Motor neuron (in vitro differentiated cells): ENCODE data around the gene ADPRHL1. TPM values are rescaled to one million over a fixed set of nuclear protein-coding genes. Genes with fewer than 3 reads are reported as not detected.

Experiments
- ATAC-seq, 8 experiments: fragments of 200-7000 bp; cut with Tn5 transposase; replicated peaks in 6 of 8; 2 replicates each; pipeline ENCODE4 v1.8.0; 2021; ENCODE audit warnings: mild to moderate bottlenecking in 8 of 8, moderate library complexity in 8 of 8
- H3K27ac ChIP-seq, 2 donors: fragments of 250-450 bp; sonication (Bioruptor Pico); 2 replicates each; pipeline ENCODE4 v1.9.0; 2021; ENCODE audit warnings: antibody characterized with exemption in 2 of 2, mild to moderate bottlenecking in 2 of 2, moderate library complexity in 1 of 2
- H3K4me1 ChIP-seq, 2 donors: fragments of 250-450 bp; sonication (Bioruptor Pico); replicated peaks in 1 of 2; 2 replicates each; pipeline ENCODE4 v1.6.1; 2021; ENCODE audit warnings: antibody characterized with exemption in 2 of 2, mild to moderate bottlenecking in 2 of 2, moderate library complexity in 1 of 2
- H3K4me3 ChIP-seq, 5 donors: fragments of 250-450 bp; sonication (Bioruptor Pico); 2 replicates each; pipeline ENCODE4 v1.9.0; 2021; ENCODE audit warnings: antibody characterized with exemption in 5 of 5, mild to moderate bottlenecking in 5 of 5, moderate library complexity in 4 of 5
- WGBS, 10 experiments: fragments of 450-650 bp; shearing (Covaris generic); methylation state at CpG; one replicate each; pipeline ENCODE4 v1.0.0; 2022; 5-methylcytosine and 5-hydroxymethylcytosine counted together
- in situ Hi-C, 9 experiments: fragments of 400-800 bp; cut with MboI; loops; one replicate each; pipeline ENCODE4 v1.15.0; 2021; ENCODE audit warnings: low sequenced_read_pairs in 9 of 9, low pct_unique_long_range_greater_than_20kb in 2 of 9; ENCODE audit not compliant: unreplicated experiment in 9 of 9
- total RNA-seq, 8 experiments: library from RNA; unstranded; fragments of 300-600 nt; gene quantifications; 2 replicates each; pipeline versions ENCODE4 v1.2.3 to v1.2.4, GENCODE V29; 2022

ADPRHL1 gene
- total RNA-seq, 8 experiments from 2014 or later = 0.65 to 25.6 (median 2.1) TPM

- peak overlapping the region; percentile 72 to 91 (median 80) for H3K4me3 ChIP-seq
- ATAC-seq = peak; percentile 3 to 28 (median 14)
- WGBS, 10 experiments = 0 to 6% (median 0%) methylated on average over 3 to 8 of the region's 54 CpGs; no CpG with 5 or more reads in 2 of the 10 experiments
Observed at GRCh38 chr13:113489549-113490495, 36.5 kb upstream of the ADPRHL1 start.

DNA sequence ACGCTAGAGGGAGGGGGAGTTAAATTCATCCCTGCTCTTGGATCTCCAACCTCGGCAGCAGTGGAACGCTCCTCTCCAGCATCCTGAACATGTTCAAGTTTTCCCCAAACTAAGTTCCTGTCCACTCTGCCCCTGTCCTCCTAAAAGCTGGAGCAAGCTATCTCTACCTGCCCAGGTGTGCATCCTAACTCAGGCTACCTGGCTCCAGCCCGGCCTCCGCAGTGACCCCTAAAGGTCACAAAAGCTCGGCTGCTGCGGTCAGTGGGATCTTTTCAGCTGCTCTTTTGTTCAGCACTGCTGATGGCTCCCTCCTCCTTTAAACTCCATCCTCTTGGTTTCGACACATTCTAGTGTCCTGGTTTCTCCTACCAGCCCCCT is 35.9 kb upstream of the ADPRHL1 start:
- 0 to 53% (median 13%) methylated on average over 1 to 6 of the region's 8 CpGs for WGBS, 10 experiments
- Histone ChIP-seq H3K4me3 (peak overlapping the region; percentile 72 to 91 (median 80)), H3K4me1 (peaks cover 17 to 35% of the 10 kb centered on the region in 2 donors), H3K27ac (peak overlapping the region in 1 of 2 donors; percentile 83)
- no peak for ATAC-seq
- in situ Hi-C loops = no loop called here

More at GRCh38 chr13:113489549-113490495, 36.5 kb upstream of the ADPRHL1 start:
- Histone ChIP-seq H3K4me1 (peaks cover 14 to 28% of the 10 kb centered on the region in 2 donors), H3K27ac (peak overlapping the region; percentile 66 to 83)
- in situ Hi-C loops = no loop called here

- no peak overlapping the region for H3K4me3 ChIP-seq
- no peak for ATAC-seq
- WGBS, 10 experiments = 70 to 100% (median 94%) methylated on average over 1 to 3 of the region's 3 CpGs; no CpG with 5 or more reads in 2 of the 10 experiments
- peaks cover 17 to 41% of the 10 kb centered on the region in 2 donors for H3K4me1 ChIP-seq
- in situ Hi-C loops = no loop called here
- H3K27ac ChIP-seq = no peak overlapping the region
Observed at GRCh38 chr13:113488283-113488682, 35.0 kb upstream of the ADPRHL1 start.

GRCh38 chr13:113486698-113487097 is 33.4 kb upstream of the ADPRHL1 start:
- WGBS, 10 experiments = 0 to 96% (median 71%) methylated on average over 1 to 4 of the region's 4 CpGs; no CpG with 5 or more reads in 1 of the 10 experiments
- peaks cover 12 to 33% of the 10 kb centered on the region in 2 donors for H3K4me1 ChIP-seq
- ATAC-seq = no peak
- no peak overlapping the region for H3K27ac ChIP-seq
- H3K4me3 ChIP-seq = no peak overlapping the region
- in situ Hi-C loops = no loop called here

- Histone ChIP-seq H3K4me3 (no peak overlapping the region), H3K4me1 (peaks cover 12 to 33% of the 10 kb centered on the region in 2 donors), H3K27ac (no peak overlapping the region)
- in situ Hi-C loops = no loop called here
- no peak for ATAC-seq
- WGBS, 10 experiments = 75 to 100% (median 85%) methylated on average over 1 to 13 of the region's 13 CpGs; no CpG with 5 or more reads in 1 of the 10 experiments
Observed at GRCh38 chr13:113485545-113485944, 32.3 kb upstream of the ADPRHL1 start.

- Histone ChIP-seq H3K27ac (no peak overlapping the region), H3K4me3 (no peak overlapping the region), H3K4me1 (peaks cover 7 to 28% of the 10 kb centered on the region in 2 donors)
- ATAC-seq = peak in 2 of 8 experiments; percentile 35 to 46
- in situ Hi-C loops = no loop called here
- WGBS, 10 experiments = 63 to 100% (median 88%) methylated on average over 1 to 17 of the region's 36 CpGs; no CpG with 5 or more reads in 2 of the 10 experiments
Observed at GRCh38 chr13:113483504-113484293, 30.4 kb upstream of the ADPRHL1 start.

- Histone ChIP-seq H3K4me3 (no peak overlapping the region), H3K27ac (no peak overlapping the region), H3K4me1 (peaks cover 3 to 22% of the 10 kb centered on the region in 2 donors)
- ATAC-seq = peak in 1 of 8 experiments; percentile 25
- WGBS, 10 experiments = 30 to 100% (median 94%) methylated on average over 1 to 7 of the region's 7 CpGs
- in situ Hi-C loops = no loop called here
Observed at GRCh38 chr13:113483081-113483480, 29.8 kb upstream of the ADPRHL1 start.

- peaks cover 0 to 12% of the 10 kb centered on the region in 2 donors for H3K4me1 ChIP-seq
- H3K4me3 ChIP-seq = no peak overlapping the region
- no peak overlapping the region for H3K27ac ChIP-seq
- no peak for ATAC-seq
- 64 to 100% (median 82%) methylated on average over 1 to 4 of the region's 4 CpGs; no CpG with 5 or more reads in 1 of the 10 experiments for WGBS, 10 experiments
- in situ Hi-C loops = no loop called here
Observed at GRCh38 chr13:113479179-113479578, 25.9 kb upstream of the ADPRHL1 start.

DNA sequence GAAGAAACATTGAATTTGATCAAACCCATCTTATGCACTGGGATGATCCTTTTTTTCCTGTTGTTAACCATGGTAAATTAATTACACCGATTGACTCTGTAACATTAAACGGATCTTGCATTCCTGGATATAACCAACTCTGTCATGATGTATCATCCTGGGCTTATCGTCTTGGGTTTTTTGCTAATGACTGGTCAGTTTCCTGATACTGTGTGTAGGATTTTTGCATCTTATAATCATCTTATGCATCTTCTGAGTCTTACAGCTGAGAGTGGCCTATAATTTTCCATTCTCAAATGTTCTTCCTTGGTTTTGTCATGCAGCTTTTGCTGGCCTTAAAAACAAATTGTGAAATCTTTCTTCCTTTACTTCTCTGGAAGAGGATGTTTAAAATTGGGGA is 24.4 kb upstream of the ADPRHL1 start:
- peak in 1 of 8 experiments; percentile 59 for ATAC-seq
- Histone ChIP-seq H3K4me3 (no peak overlapping the region), H3K4me1 (no peaks in the 10 kb centered on the region), H3K27ac (no peak overlapping the region)
- in situ Hi-C loops = no loop called here
- WGBS, 10 experiments = 59 to 100% (median 93%) methylated on average over 1 to 3 of the region's 3 CpGs; no CpG with 5 or more reads in 2 of the 10 experiments

- 83 to 100% (median 95%) methylated on average over 3 to 7 of the region's 7 CpGs; no CpG with 5 or more reads in 1 of the 10 experiments for WGBS, 10 experiments
- H3K27ac ChIP-seq = no peak overlapping the region
- in situ Hi-C loops = no loop called here
- H3K4me3 ChIP-seq = no peak overlapping the region
- no peaks in the 10 kb centered on the region for H3K4me1 ChIP-seq
- ATAC-seq = no peak
Observed at GRCh38 chr13:113476811-113477210, 23.5 kb upstream of the ADPRHL1 start.

- ATAC-seq = peak in 1 of 8 experiments; percentile 4
- no peak overlapping the region for H3K4me3 ChIP-seq
- in situ Hi-C loops = no loop called here
- 81 to 100% (median 100%) methylated on average over 1 to 3 of the region's 12 CpGs; no CpG with 5 or more reads in 6 of the 10 experiments for WGBS, 10 experiments
- H3K27ac ChIP-seq = no peak overlapping the region
- H3K4me1 ChIP-seq = no peaks in the 10 kb centered on the region
Observed at GRCh38 chr13:113475911-113476310, 22.6 kb upstream of the ADPRHL1 start.

DNA sequence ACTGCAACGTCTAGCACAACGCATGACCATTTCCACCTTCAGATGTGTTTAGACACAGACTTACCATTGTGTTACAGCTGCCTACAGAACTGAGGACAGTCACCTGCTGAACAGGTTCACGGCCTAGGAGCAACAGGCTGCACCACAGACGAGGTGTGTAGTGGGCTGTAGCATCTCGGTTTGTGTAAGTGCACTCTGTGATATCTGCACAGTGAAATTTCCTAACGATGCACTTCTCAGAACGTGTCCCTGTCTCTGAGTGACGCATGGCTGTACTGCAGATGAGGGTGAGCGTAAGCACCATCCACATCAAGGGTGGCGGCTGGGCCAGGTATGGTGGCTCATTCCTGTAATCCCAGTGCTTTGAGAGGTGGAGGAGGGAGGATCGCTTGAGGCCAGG is 22.0 kb upstream of the ADPRHL1 start:
- 76 to 100% (median 96%) methylated on average over 1 to 5 of the region's 11 CpGs; no CpG with 5 or more reads in 7 of the 10 experiments for WGBS, 10 experiments
- Histone ChIP-seq H3K4me1 (no peaks in the 10 kb centered on the region), H3K4me3 (no peak overlapping the region), H3K27ac (no peak overlapping the region)
- in situ Hi-C loops = no loop called here
- no peak for ATAC-seq
